Esophagus squamous epithelium (tissue), 5 donors: ENCODE results near the gene BAIAP2L2. TPM values are rescaled to one million over a fixed set of nuclear protein-coding genes. Genes with fewer than 3 reads are reported as not detected.

Experiments
- DNase-seq: peaks from one replicate; lab custom pipeline; 2025; lab: John Stamatoyannopoulos, UW
- H3K27ac ChIP-seq, 4 donors: fragments of 200-600 bp; sonication (generic); one replicate each; pipeline ENCODE4 v1.5.1; 2016 to 2019; ENCODE audit warnings: mild to moderate bottlenecking in 1 of 4
- H3K27me3 ChIP-seq, 4 donors: fragments of 200-600 bp; sonication (generic); 1 replicate in 3 of 4; 2 replicates in 1 of 4; pipeline versions ENCODE4 v1.5.1 to v1.6.0; 2017 to 2021; ENCODE audit warnings: antibody characterized with exemption in 1 of 4
- H3K36me3 ChIP-seq, 3 donors: fragments of 200-600 bp; sonication (generic); one replicate each; pipeline ENCODE4 v1.5.1; 2016 to 2019
- H3K4me1 ChIP-seq, 3 donors: fragments of 200-600 bp; sonication (generic); one replicate each; pipeline ENCODE4 v1.5.1; 2017 to 2019
- H3K4me3 ChIP-seq, 4 donors: fragments of 200-600 bp; sonication (generic); 1 replicate in 3 of 4; 2 replicates in 1 of 4; pipeline ENCODE4 v1.5.1; 2016 to 2019; ENCODE audit warnings: mild to moderate bottlenecking in 2 of 4, moderate library complexity in 1 of 4
- H3K9me3 ChIP-seq, 3 donors: fragments of 200-600 bp; sonication (generic); one replicate each; pipeline ENCODE4 v1.5.1; 2016 to 2019
- CTCF ChIP-seq, 6 experiments: fragments of 450-650 bp in 4 of 6; fragments of 200-600 bp in 2 of 6; sonication (generic) in 2 of 6; IDR thresholded peaks; one replicate each; pipeline ENCODE4 v1.5.1; 2016 to 2019; ENCODE audit warnings: antibody characterized with exemption in 6 of 6, mild to moderate bottlenecking in 4 of 6, moderate library complexity in 4 of 6
- POLR2A ChIP-seq, 4 donors: fragments of 450-650 bp; IDR thresholded peaks; one replicate each; pipeline ENCODE4 v1.6.1; 2017; ENCODE audit warnings: antibody characterized with exemption in 4 of 4, mild to moderate bottlenecking in 4 of 4, moderate library complexity in 3 of 4
- WGBS, 2 donors: methylation state at CpG; one replicate each; pipeline ENCODE4 v1.1.5; 2018; 5-methylcytosine and 5-hydroxymethylcytosine counted together
- intact Hi-C: fragments of 100-400 bp; cut with DNase I; formaldehyde crosslinking; loops from one replicate; pipeline ENCODE4 v1.15.0; 2022
- total RNA-seq, 4 donors: library from RNA; depleted of rRNA; stranded (reverse); fragments of >200 nt; gene quantifications; one replicate each; pipeline ENCODE4 v1.1.0, GENCODE V29; 2016
- donor health status: DM: yes; HTN: yes; CAD: no.

The BAIAP2L2 gene
- total RNA-seq, 4 donors from 2014 or later, result 0.26 to 4.8 (median 2.8) TPM

DNA sequence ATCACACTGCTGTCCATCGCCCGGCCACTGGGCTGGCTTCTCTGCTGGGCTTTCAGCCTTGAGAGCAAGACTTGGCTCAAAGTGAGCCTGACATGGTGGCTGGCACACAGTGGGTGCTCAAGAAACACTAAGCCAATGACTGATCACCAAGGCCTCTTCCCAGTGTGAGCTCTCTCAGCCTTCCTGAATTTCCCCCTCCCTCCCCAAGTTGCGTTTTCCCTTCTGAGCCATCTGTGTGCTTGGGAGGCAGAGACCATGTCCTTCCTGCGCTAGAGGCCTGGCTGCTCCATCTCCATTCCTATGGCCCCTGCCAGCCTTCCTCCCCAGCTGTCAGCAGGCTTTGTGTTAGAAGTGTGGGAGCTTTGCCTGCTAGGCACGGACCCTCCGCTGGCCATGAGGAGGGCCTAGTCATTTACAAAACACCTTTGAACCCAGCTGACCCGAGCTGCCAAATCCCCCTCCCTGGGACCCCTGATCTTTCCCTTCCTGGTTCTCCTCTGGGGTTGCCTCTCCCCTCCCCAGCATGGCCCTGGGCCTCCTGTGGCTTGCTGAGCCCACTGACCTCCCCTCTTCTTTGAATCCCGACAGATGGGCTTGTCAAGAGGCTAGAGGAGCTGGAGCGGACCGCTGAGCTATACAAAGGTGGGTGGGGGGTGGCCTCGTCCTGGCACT, 40.1 kb downstream of the BAIAP2L2 start:
- no peak for DNase-seq
- H3K36me3 ChIP-seq, result peaks cover 37 to 99% (median 38%) of the 10 kb centered on the region in 3 donors

GRCh38 chr22:38069372-38070249, 40.9 kb downstream of the BAIAP2L2 start:
- H3K4me1 ChIP-seq, result peaks cover 0 to 22% (median 7%) of the 10 kb centered on the region in 3 donors
- peak overlapping the region in 1 of 4 donors; percentile 1 for H3K4me3 ChIP-seq
- TF ChIP-seq CTCF (IDR thresholded peaks at IDR 0.05) (peak in 3 of 6 experiments; percentile 24 to 31 (median 26)), POLR2A (IDR thresholded peaks at IDR 0.05) (no peak)
- H3K36me3 ChIP-seq, result peaks cover 36 to 99% (median 37%) of the 10 kb centered on the region in 3 donors
- WGBS, 2 donors, result 55 to 74% methylated on average over 14 to 19 of the region's 21 CpGs
- H3K27me3 ChIP-seq, result no peaks in the 10 kb centered on the region
- intact Hi-C loops, result no loop called here
- peak overlapping the region in 3 of 4 donors; percentile 78 to 88 (median 82) for H3K27ac ChIP-seq
- no peaks in the 10 kb centered on the region for H3K9me3 ChIP-seq
- no peak for DNase-seq

More for the DNA sequence above, 40.1 kb downstream of the BAIAP2L2 start:
- H3K27me3 ChIP-seq, result no peaks in the 10 kb centered on the region
- H3K4me3 ChIP-seq, result no peak overlapping the region
- peaks cover 0 to 22% (median 7%) of the 10 kb centered on the region in 3 donors for H3K4me1 ChIP-seq
- 81 to 84% methylated on average over 6 to 9 of the region's 11 CpGs for WGBS, 2 donors
- H3K27ac ChIP-seq, result peak overlapping the region in 3 of 4 donors; percentile 78 to 88 (median 82)
- H3K9me3 ChIP-seq, result no peaks in the 10 kb centered on the region
- TF ChIP-seq CTCF (IDR thresholded peaks at IDR 0.05) (no peak), POLR2A (IDR thresholded peaks at IDR 0.05) (no peak)
- intact Hi-C loops, result no loop called here

DNA sequence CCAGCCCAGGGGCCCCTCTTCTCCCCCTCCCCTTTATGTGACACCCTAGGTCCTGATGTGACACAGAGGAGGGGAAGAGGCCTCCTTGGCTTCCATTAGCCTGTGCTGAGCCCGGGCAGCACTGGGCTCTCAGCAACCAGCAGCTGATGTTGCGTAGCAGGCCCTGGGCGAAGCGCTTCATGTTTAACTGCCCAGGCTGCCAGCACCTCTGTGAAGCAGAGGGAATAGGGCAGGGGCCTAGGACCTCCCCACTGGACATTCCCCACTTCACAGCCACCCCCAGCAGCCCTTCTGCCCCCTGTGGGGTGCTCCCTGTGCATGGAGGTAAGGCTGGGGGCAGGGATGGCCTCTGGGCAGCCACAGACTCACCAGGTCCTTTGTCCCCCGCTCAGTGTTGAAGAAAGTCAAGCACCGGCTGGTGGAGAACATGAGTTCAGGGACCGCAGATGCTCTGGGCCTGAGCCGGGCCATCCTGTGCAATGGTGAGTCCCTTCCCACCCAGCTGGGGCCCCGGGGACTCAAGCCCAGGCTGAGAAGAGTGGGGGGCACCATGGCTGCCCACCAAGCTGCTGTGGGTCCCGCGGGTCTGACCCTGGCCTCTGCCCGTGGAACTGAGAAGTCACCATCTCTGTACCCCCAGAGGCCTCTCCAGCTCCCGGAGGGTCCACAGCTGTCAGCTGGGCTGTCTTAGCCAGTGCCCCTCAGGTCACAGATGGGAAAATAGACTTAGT, 41.7 kb downstream of the BAIAP2L2 start:
- intact Hi-C loops, result no loop called here

DNA sequence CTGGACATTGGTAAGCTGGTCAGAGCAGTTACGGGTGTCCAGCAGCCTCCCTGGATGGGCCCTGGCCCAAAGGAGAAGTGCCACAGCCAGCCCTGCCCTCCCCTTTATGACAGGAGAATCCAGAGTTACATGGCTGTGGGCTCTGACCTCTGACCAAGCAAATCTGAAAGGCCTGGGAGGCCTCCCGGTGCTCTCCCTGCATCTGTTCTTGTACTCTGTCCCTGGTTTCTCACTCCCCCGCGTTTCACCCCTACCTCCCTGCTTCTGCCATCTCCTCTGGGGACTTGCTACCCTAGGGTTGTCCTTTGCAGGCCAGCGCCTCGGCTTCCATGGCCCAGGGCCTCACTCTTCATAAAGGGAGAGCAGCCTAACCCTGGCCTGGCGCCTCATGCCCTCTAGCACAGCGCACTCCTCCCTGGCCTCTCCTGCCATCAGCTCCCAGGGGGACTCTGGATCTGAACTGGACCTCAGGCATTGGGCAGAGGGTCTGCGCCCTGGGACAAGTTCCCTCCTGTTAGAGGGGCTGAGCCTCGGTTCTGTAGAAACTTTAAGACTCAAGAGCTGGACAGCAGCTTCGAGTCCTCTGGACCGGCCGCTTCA, 42.6 kb downstream of the BAIAP2L2 start:
- Histone ChIP-seq H3K9me3 (no peaks in the 10 kb centered on the region), H3K36me3 (peaks cover 26 to 99% (median 31%) of the 10 kb centered on the region in 3 donors), H3K27ac (peak overlapping the region in 1 of 4 donors; percentile 82), H3K4me3 (no peak overlapping the region), H3K27me3 (no peaks in the 10 kb centered on the region), H3K4me1 (peaks cover 0 to 22% (median 7%) of the 10 kb centered on the region in 3 donors)
- WGBS, 2 donors, result 90 to 94% methylated on average over 10 of the region's 13 CpGs
- no peak for TF ChIP-seq CTCF (IDR thresholded peaks at IDR 0.05)
- no peak for TF ChIP-seq POLR2A (IDR thresholded peaks at IDR 0.05)
- intact Hi-C loops, result no loop called here
- DNase-seq, result no peak

More for the DNA sequence above, 41.7 kb downstream of the BAIAP2L2 start:
- TF ChIP-seq POLR2A (IDR thresholded peaks at IDR 0.05) (no peak), CTCF (IDR thresholded peaks at IDR 0.05) (no peak)
- H3K27me3 ChIP-seq, result no peaks in the 10 kb centered on the region
- DNase-seq, result no peak
- no peaks in the 10 kb centered on the region for H3K9me3 ChIP-seq
- H3K4me1 ChIP-seq, result peaks cover 0 to 22% (median 7%) of the 10 kb centered on the region in 3 donors
- peak overlapping the region in 3 of 4 donors; percentile 78 to 88 (median 82) for H3K27ac ChIP-seq
- H3K4me3 ChIP-seq, result peak overlapping the region in 1 of 4 donors; percentile 1
- H3K36me3 ChIP-seq, result peaks cover 29 to 99% (median 33%) of the 10 kb centered on the region in 3 donors
- 100% methylated on average over 1 of the region's 13 CpGs; no CpG with 5 or more reads in 1 of the 2 donors for WGBS, 2 donors
